ENCODE data around the gene GNA15. TPM values are rescaled to one million over a fixed set of nuclear protein-coding genes. Genes with fewer than 3 reads are reported as not detected.

The GNA15 gene
- total RNA-seq, 1 donor = 0.36 TPM

Other genes with a start within 250 kb of the GNA15 start
- gene ZNF57, start 235.1 kb upstream of the GNA15 start, total RNA-seq = 5.4 and 6.5 TPM in 2 replicates
- 3.5 and 5.8 TPM in 2 replicates for gene ZNF77, start 191.1 kb upstream of the GNA15 start, total RNA-seq
- under 0.01 and 0.72 TPM in 2 replicates for gene TLE6, start 158.5 kb upstream of the GNA15 start, total RNA-seq
- 2.4 and 5.1 TPM in 2 replicates for gene TLE2, start 106.8 kb upstream of the GNA15 start, total RNA-seq
- gene TLE5, start 73.5 kb upstream of the GNA15 start, total RNA-seq = 209 and 211 TPM in 2 replicates
- 73.7 and 74.2 TPM in 2 replicates for gene GNA11, start 41.7 kb upstream of the GNA15 start, total RNA-seq
- not detected in 2 replicates for gene S1PR4, start 42.7 kb downstream of the GNA15 start, total RNA-seq
- gene NCLN, start 49.9 kb downstream of the GNA15 start, total RNA-seq = 37.7 and 39.4 TPM in 2 replicates
- not detected in 2 replicates for gene CELF5, start 88.6 kb downstream of the GNA15 start, total RNA-seq
- 57.2 and 61.2 TPM in 2 replicates for gene NFIC, start 230.6 kb downstream of the GNA15 start, total RNA-seq